DMS114 treated with DMSO at 0.1 percent for 48 hours (cell line): ENCODE data around the gene EGLN2.
"Not testable (repeated sequence)": the region's sequence is repeated elsewhere in the genome, so short reads cannot be mapped to it uniquely, and the experiment has no call there.

ENCODE experiments used
- DNase-seq: peaks from one replicate; lab custom pipeline; 2025; ENCODE audit not compliant: unreplicated experiment; lab: John Stamatoyannopoulos, UW

Gene EGLN2

GRCh38 chr19:40815223-40815622, 16.2 kb downstream of the EGLN2 start:
- no peak for DNase-seq

GRCh38 chr19:40818480-40819399, 19.7 kb downstream of the EGLN2 start:
- DNase-seq: not testable (repeated sequence)

GRCh38 chr19:40819479-40820234, 20.7 kb downstream of the EGLN2 start:
- not testable (repeated sequence) for DNase-seq

GRCh38 chr19:40822161-40822560, 23.2 kb downstream of the EGLN2 start:
- DNase-seq: no peak

GRCh38 chr19:40822704-40823553, 23.9 kb downstream of the EGLN2 start:
- DNase-seq: not testable (repeated sequence)

GRCh38 chr19:40824916-40825315, 25.9 kb downstream of the EGLN2 start:
- not testable (repeated sequence) for DNase-seq

- DNase-seq: not testable (repeated sequence)
Measured at GRCh38 chr19:40825460-40826095, 26.6 kb downstream of the EGLN2 start.

GRCh38 chr19:40826312-40826698, 27.3 kb downstream of the EGLN2 start:
- DNase-seq: not testable (repeated sequence)

- not testable (repeated sequence) for DNase-seq
Measured at GRCh38 chr19:40826699-40827385, 27.9 kb downstream of the EGLN2 start.

GRCh38 chr19:40827386-40828247, 28.6 kb downstream of the EGLN2 start:
- DNase-seq: no peak

- no peak for DNase-seq
Measured at GRCh38 chr19:40829205-40829604, 30.2 kb downstream of the EGLN2 start.

- not testable (repeated sequence) for DNase-seq
Measured at GRCh38 chr19:40830741-40831140, 31.8 kb downstream of the EGLN2 start.

GRCh38 chr19:40831502-40832430, 32.8 kb downstream of the EGLN2 start:
- no peak for DNase-seq

GRCh38 chr19:40832431-40832790, 33.4 kb downstream of the EGLN2 start:
- DNase-seq: not testable (repeated sequence)

GRCh38 chr19:40833728-40834533, 34.9 kb downstream of the EGLN2 start:
- DNase-seq: not testable (repeated sequence)

GRCh38 chr19:40836754-40837429, 37.9 kb downstream of the EGLN2 start:
- DNase-seq: no peak

GRCh38 chr19:40838477-40838876, 39.5 kb downstream of the EGLN2 start:
- not testable (repeated sequence) for DNase-seq
